Tongue (tissue), 2 donors: ENCODE measurements around the gene FAM170B. TPM values are rescaled to one million over a fixed set of nuclear protein-coding genes. Genes with fewer than 3 reads are reported as not detected.

Source experiments
- DNase-seq: peaks from one replicate; pipeline ENCODE4 v3.0.0-alpha.2; 2015
- total RNA-seq: library from RNA; depleted of rRNA; stranded (reverse); fragments of >200 nt; gene quantifications from one replicate; pipeline ENCODE4 v1.2.3, GENCODE V29; 2014

Gene FAM170B
- total RNA-seq, 1 donor from 2014 or later: not detected

- no peak for DNase-seq
Measured at GRCh38 chr10:49105076-49105475, 28.7 kb downstream of the FAM170B start.

GRCh38 chr10:49104323-49104722 lies 29.5 kb downstream of the FAM170B start:
- no peak for DNase-seq

- no peak for DNase-seq
Measured at GRCh38 chr10:49103761-49104160, 30.1 kb downstream of the FAM170B start.

- no peak for DNase-seq
Measured at GRCh38 chr10:49099046-49099445, 34.8 kb downstream of the FAM170B start.

- no peak for DNase-seq
Measured at GRCh38 chr10:49096890-49097445, 36.9 kb downstream of the FAM170B start.

GRCh38 chr10:49094646-49095045 lies 39.2 kb downstream of the FAM170B start:
- DNase-seq: no peak

- no peak for DNase-seq
Measured at GRCh38 chr10:49093922-49094321, 39.9 kb downstream of the FAM170B start.

GRCh38 chr10:49092477-49092876 lies 41.3 kb downstream of the FAM170B start:
- no peak for DNase-seq

- no peak for DNase-seq
Measured at GRCh38 chr10:49091450-49092210, 42.2 kb downstream of the FAM170B start.

GRCh38 chr10:49090696-49091380 lies 43.0 kb downstream of the FAM170B start:
- no peak for DNase-seq

- peak; percentile 61 for DNase-seq
Measured at GRCh38 chr10:49090189-49090575, 43.6 kb downstream of the FAM170B start.

GRCh38 chr10:49089557-49090188 lies 44.1 kb downstream of the FAM170B start:
- peak; percentile 72 for DNase-seq

- no peak for DNase-seq
Measured at GRCh38 chr10:49089152-49089551, 44.7 kb downstream of the FAM170B start.

GRCh38 chr10:49086889-49087288 lies 46.9 kb downstream of the FAM170B start:
- no peak for DNase-seq

GRCh38 chr10:49083261-49083660 lies 50.6 kb downstream of the FAM170B start:
- peak; percentile 78 for DNase-seq

GRCh38 chr10:49082766-49083165 lies 51.1 kb downstream of the FAM170B start:
- DNase-seq: peak; percentile 86

GRCh38 chr10:49081547-49082275 lies 52.1 kb downstream of the FAM170B start:
- peak; percentile 78 for DNase-seq

Other genes with a start within 250 kb of the FAM170B start
- gene LRRC18, start 194.2 kb downstream of the FAM170B start, total RNA-seq: not detected
- gene VSTM4, start 18.5 kb downstream of the FAM170B start, total RNA-seq: 56.1 TPM
- 8.7 TPM for gene TMEM273, start 54.4 kb upstream of the FAM170B start, total RNA-seq
- gene C10orf71, start 165.1 kb upstream of the FAM170B start, total RNA-seq: 23.3 TPM